Spleen (tissue), 11 donors: Measurements from ENCODE around the gene TENM4. TPM values are rescaled to one million over a fixed set of nuclear protein-coding genes. Genes with fewer than 3 reads are reported as not detected.

Experiments used
- DNase-seq: peaks from one replicate; pipeline ENCODE4 v3.0.0-alpha.2; 2020
- H3K27ac ChIP-seq, 8 donors: fragments of 200-600 bp; sonication (generic) in 7 of 8; 1 replicate in 4 of 8; 2 replicates in 4 of 8; pipeline versions ENCODE4 v1.5.0 to v1.8.0; 2016 to 2021; ENCODE audit warnings: inconsistent platforms in 4 of 8, mild to moderate bottlenecking in 4 of 8, moderate library complexity in 1 of 8
- H3K27me3 ChIP-seq, 7 donors: fragments of 200-600 bp; sonication (generic) in 6 of 7; replicated peaks in 1 of 7; 1 replicate in 4 of 7; 2 replicates in 3 of 7; pipeline versions ENCODE4 v1.5.0 to v1.8.0; 2016 to 2021; ENCODE audit warnings: inconsistent platforms in 3 of 7, mild to moderate bottlenecking in 1 of 7
- H3K36me3 ChIP-seq, 6 donors: fragments of 200-600 bp; sonication (generic) in 5 of 6; 1 replicate in 4 of 6; 2 replicates in 2 of 6; pipeline versions ENCODE4 v1.5.0 to v1.8.0; 2016 to 2021; ENCODE audit warnings: inconsistent platforms in 2 of 6
- H3K4me1 ChIP-seq, 6 donors: fragments of 200-600 bp; sonication (generic) in 5 of 6; 1 replicate in 3 of 6; 2 replicates in 3 of 6; pipeline versions ENCODE4 v1.5.0 to v1.8.0; 2016 to 2021; ENCODE audit warnings: inconsistent platforms in 3 of 6
- H3K4me3 ChIP-seq, 8 donors: fragments of 200-600 bp; sonication (generic) in 7 of 8; 1 replicate in 4 of 8; 2 replicates in 4 of 8; pipeline versions ENCODE4 v1.5.0 to v1.8.0; 2016 to 2021; ENCODE audit warnings: inconsistent platforms in 4 of 8, mild to moderate bottlenecking in 4 of 8, moderate library complexity in 2 of 8
- H3K9me3 ChIP-seq, 8 donors: fragments of 200-600 bp; sonication (generic) in 7 of 8; 1 replicate in 4 of 8; 2 replicates in 4 of 8; pipeline versions ENCODE4 v1.5.0 to v1.8.0; 2016 to 2021; ENCODE audit warnings: inconsistent platforms in 4 of 8
- CTCF ChIP-seq, 11 experiments: fragments of 200-600 bp in 7 of 11; fragments of 450-650 bp in 4 of 11; sonication (generic) in 4 of 11; IDR thresholded peaks in 8 of 11; conservative IDR thresholded peaks in 3 of 11; 1 replicate in 7 of 11; 2 replicates in 4 of 11; pipeline versions ENCODE4 v1.4.0 to v1.8.0; 2016 to 2021; ENCODE audit warnings: antibody characterized with exemption in 11 of 11, inconsistent platforms in 4 of 11, mild to moderate bottlenecking in 1 of 11
- POLR2A ChIP-seq, 3 donors: fragments of 450-650 bp; IDR thresholded peaks; one replicate each; pipeline ENCODE4 v1.5.1; 2017; ENCODE audit warnings: antibody characterized with exemption in 3 of 3, mild to moderate bottlenecking in 1 of 3
- POLR2AphosphoS5 ChIP-seq, 3 donors: sonication (generic); formaldehyde crosslinking; IDR thresholded peaks; one replicate each; pipeline ENCODE4 v1.5.1; 2017; ENCODE audit warnings: antibody characterized with exemption in 3 of 3
- WGBS, 5 donors: extraction: QIAGEN DNeasy Blood & Tissue Kit in 3 of 5; methylation state at CpG; one replicate each; pipeline versions ENCODE4 v1.1.5 to v1.1.7; 2013 to 2018; 5-methylcytosine and 5-hydroxymethylcytosine counted together
- intact Hi-C: fragments of 100-400 bp; cut with DNase I; formaldehyde crosslinking; loops from one replicate; pipeline ENCODE4 v1.15.0; 2023; ENCODE audit warnings: low total_unique reads
- polyA plus RNA-seq, 3 donors: library from polyadenylated mRNA; stranded (reverse); fragments of 200-250 nt; gene quantifications; one replicate each; pipeline ENCODE4 v1.2.1, GENCODE V29; 2013
- total RNA-seq, 7 donors: library from RNA; depleted of rRNA in 3 of 7; stranded (reverse); fragments of >200 nt in 3 of 7; fragmentation: NEBNext Ultra II Directional in 4 of 7; extraction: Animal tissue kit (Norgen Biotek cat#: 25700) in 4 of 7; gene quantifications; one replicate each; pipeline versions ENCODE4 v1.1.0 to v1.2.1, GENCODE V29; 2016 to 2021
- donor health status: healthy with polysubstance abuse.
- donor health status: DM: no; HTN: no; CAD: no; lungs with moderate emphysema.
- donor health status: DM: no; HTN: no; CAD: no.
- donor health status: Bipolar disorder and iron deficiency.
- donor health status: healthy.
- donor health status: DM: no; HTN: no; CAD: no.
- donor health status: DM: yes; HTN: yes; CAD: no.

Gene TENM4
- total and polyA plus RNA-seq, 10 donors: 0.09 to 4.5 (median 1.2) TPM

- Histone ChIP-seq H3K4me1 (no peaks in the 10 kb centered on the region), H3K36me3 (no peaks in the 10 kb centered on the region), H3K27ac (no peak overlapping the region), H3K27me3 (peaks cover 0 to 43% (median 5%) of the 10 kb centered on the region in 7 donors), H3K9me3 (no peaks in the 10 kb centered on the region), H3K4me3 (no peak overlapping the region)
- DNase-seq: no peak
- no peak for TF ChIP-seq CTCF (IDR thresholded peaks at IDR 0.05 in 8 of 11, conservative IDR thresholded peaks at IDR 0.05 in 3 of 11)
- TF ChIP-seq POLR2A (IDR thresholded peaks at IDR 0.05): no peak
- no peak for TF ChIP-seq POLR2AphosphoS5 (IDR thresholded peaks at IDR 0.05)
- intact Hi-C loops: no loop called here
These were observed 423.0 kb downstream of the TENM4 start for GRCh38 chr11:79017811-79018210.

GRCh38 chr11:79013509-79013908, 427.3 kb downstream of the TENM4 start:
- 66 to 79% (median 77%) methylated on average over 3 of the region's 3 CpGs for WGBS, 5 donors
- intact Hi-C loops: no loop called here
- no peak overlapping the region for H3K4me3 ChIP-seq
- H3K27ac ChIP-seq: no peak overlapping the region
- DNase-seq: no peak
- TF ChIP-seq CTCF (IDR thresholded peaks at IDR 0.05 in 8 of 11, conservative IDR thresholded peaks at IDR 0.05 in 3 of 11) (no peak), POLR2A (IDR thresholded peaks at IDR 0.05) (no peak), POLR2AphosphoS5 (IDR thresholded peaks at IDR 0.05) (no peak)
- peaks cover 0 to 13% (median 5%) of the 10 kb centered on the region in 8 donors for H3K9me3 ChIP-seq
- no peaks in the 10 kb centered on the region for H3K4me1 ChIP-seq
- peaks cover 0 to 39% (median 0%) of the 10 kb centered on the region in 7 donors for H3K27me3 ChIP-seq
- H3K36me3 ChIP-seq: no peaks in the 10 kb centered on the region

- H3K9me3 ChIP-seq: peaks cover 0 to 13% (median 5%) of the 10 kb centered on the region in 8 donors
- WGBS, 5 donors: 75 to 88% (median 87%) methylated on average over 3 of the region's 3 CpGs
- peaks cover 0 to 39% (median 0%) of the 10 kb centered on the region in 7 donors for H3K27me3 ChIP-seq
- intact Hi-C loops: no loop called here
- no peak overlapping the region for H3K27ac ChIP-seq
- no peak for DNase-seq
- no peak overlapping the region for H3K4me3 ChIP-seq
- no peak for TF ChIP-seq CTCF (IDR thresholded peaks at IDR 0.05 in 8 of 11, conservative IDR thresholded peaks at IDR 0.05 in 3 of 11)
- TF ChIP-seq POLR2A (IDR thresholded peaks at IDR 0.05): no peak
- no peak for TF ChIP-seq POLR2AphosphoS5 (IDR thresholded peaks at IDR 0.05)
- H3K4me1 ChIP-seq: no peaks in the 10 kb centered on the region
- no peaks in the 10 kb centered on the region for H3K36me3 ChIP-seq
These were observed 429.5 kb downstream of the TENM4 start for GRCh38 chr11:79011357-79011756.

- H3K36me3 ChIP-seq: no peaks in the 10 kb centered on the region
- intact Hi-C loops: no loop called here
- DNase-seq: no peak
- peaks cover 0 to 19% (median 0%) of the 10 kb centered on the region in 7 donors for H3K27me3 ChIP-seq
- H3K9me3 ChIP-seq: peaks cover 0 to 27% (median 18%) of the 10 kb centered on the region in 8 donors
- TF ChIP-seq POLR2AphosphoS5 (IDR thresholded peaks at IDR 0.05): no peak
- TF ChIP-seq CTCF (IDR thresholded peaks at IDR 0.05 in 8 of 11, conservative IDR thresholded peaks at IDR 0.05 in 3 of 11): no peak
- no peak for TF ChIP-seq POLR2A (IDR thresholded peaks at IDR 0.05)
- no peak overlapping the region for H3K27ac ChIP-seq
- H3K4me1 ChIP-seq: no peaks in the 10 kb centered on the region
- 62 to 74% (median 65%) methylated on average over 13 of the region's 13 CpGs for WGBS, 5 donors
- H3K4me3 ChIP-seq: no peak overlapping the region
These were observed 432.9 kb downstream of the TENM4 start for GRCh38 chr11:79007771-79008402.
